ENCODE measurements around the gene PHKG1.
"Not testable (repeated sequence)": the region's sequence is repeated elsewhere in the genome, so short reads cannot be mapped to it uniquely, and the experiment has no call there.

The PHKG1 gene

DNA sequence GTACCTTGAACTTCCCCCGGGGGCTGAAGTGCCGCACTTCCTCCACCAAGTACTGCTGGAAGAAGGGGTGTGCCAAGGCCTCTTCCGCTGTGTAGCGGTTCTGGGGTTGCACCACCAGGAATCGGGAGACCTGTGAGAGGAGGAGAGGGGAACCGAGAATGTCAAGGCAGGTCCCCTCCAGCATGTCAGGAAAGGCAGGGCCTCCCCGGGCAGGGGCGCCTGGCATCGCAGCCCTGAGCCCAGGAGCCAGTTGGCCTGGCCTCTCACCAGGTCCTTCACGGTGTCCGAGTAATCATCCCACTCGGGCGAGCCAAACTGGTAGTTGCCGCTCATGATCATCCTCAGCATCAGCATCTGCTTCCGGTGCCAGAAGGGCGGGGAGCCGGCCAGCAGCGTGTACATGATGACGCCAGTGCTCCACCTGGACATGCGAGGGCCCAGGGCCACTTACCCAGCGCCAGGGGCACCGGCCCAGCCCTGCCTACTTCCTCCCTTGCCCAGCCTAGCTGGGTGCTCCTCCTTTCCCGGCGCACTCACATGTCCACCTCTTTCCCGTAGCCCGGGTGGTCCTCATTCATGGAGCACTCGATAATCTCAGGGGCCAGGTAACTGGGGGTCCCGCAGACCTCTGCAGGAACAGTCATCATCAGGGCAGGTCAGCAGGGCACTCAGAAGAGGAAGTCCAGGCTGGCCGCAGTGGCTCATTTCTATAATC is 11.0 kb downstream of the PHKG1 start:
- no peak for DNase-seq

DNA sequence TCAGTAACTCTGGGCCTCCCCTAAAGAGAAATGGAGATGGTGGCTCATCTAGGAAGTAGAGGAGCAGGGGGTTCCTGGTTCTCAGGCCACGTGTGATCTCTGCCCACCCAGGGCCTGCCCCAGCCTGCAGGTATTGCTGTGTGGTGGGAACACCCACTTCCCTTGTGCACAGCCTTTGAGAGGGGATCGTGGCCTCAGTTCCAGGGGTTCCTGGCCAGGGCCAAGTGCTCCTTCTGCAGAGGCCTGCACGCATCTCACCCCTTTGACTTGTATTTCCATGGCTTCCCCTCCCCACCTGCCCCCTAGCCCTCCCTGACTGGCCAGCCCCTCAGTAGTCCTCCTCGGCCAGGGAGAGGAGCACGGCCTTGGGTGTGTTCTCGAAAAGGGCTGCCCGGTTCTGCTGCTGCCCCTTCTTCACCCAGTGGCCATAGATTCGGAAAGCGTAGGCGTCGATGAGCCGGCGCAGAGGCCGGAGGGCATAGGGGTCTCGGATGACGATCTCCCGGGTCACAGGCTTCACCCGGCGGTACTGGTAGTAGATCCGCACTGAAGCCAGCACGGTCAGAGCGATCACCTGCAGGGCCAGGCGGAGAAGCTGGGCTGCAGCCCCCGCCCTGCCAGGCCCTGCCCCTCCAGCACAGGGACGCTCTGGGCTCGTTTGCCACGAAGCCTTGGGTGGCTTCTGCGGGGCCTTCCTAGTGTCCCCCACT is 11.9 kb downstream of the PHKG1 start:
- not testable (repeated sequence) for DNase-seq

DNA sequence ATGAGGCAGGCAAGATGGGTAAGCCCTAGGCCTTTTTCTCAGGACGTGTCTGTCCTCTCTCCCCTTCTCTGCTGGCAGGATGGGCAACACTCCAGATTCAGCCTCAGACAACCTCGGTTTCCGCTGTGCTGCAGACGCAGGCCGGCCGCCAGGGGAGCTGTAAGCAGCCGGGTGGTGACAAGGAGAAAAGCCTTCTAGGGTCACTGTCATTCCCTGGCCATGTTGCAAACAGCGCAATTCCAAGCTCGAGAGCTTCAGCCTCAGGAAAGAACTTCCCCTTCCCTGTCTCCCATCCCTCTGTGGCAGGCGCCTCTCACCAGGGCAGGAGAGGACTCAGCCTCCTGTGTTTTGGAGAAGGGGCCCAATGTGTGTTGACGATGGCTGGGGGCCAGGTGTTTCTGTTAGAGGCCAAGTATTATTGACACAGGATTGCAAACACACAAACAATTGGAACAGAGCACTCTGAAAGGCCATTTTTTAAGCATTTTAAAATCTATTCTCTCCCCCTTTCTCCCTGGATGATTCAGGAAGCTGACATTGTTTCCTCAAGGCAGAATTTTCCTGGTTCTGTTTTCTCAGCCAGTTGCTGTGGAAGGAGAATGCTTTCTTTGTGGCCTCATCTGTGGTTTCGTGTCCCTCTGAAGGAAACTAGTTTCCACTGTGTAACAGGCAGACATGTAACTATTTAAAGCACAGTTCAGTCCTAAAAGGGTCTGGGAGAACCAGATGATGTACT is 13.1 kb downstream of the PHKG1 start:
- no peak for DNase-seq

DNA sequence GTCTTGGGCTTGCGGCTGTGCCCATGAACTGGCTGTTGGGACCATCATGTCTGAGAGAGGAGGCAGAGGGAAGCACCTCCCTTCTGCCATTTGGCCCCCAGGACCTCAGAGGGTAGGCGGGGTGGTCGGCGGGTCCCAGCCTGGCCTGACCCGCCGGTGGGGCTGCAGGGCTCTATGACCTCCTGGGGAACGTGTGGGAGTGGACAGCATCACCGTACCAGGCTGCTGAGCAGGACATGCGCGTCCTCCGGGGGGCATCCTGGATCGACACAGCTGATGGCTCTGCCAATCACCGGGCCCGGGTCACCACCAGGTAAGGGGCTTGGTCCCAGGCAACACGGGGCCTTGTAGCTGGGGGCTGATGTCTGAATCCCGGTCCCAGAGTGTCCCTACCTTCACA is 14.6 kb downstream of the PHKG1 start:
- DNase-seq = no peak

DNA sequence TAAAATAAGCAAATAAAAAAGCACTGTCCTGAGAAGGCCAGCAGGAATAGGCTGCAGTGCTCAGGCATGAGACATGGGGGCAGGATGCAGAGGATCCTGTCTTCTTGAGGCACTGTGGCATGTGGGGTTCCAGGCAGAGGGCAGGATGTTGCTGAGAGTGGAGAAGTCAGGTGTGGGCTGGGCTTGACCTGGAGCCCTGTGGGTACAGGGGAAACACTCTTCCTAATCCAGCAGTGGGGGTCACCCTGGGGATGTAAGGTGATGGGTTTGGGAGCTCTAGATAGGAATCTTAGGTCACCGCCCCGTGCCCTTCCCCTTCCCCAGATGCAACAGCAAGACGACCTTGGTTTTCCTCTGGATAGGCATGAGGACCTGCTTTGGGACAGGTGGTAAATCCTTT is 15.1 kb downstream of the PHKG1 start:
- DNase-seq = no peak

DNA sequence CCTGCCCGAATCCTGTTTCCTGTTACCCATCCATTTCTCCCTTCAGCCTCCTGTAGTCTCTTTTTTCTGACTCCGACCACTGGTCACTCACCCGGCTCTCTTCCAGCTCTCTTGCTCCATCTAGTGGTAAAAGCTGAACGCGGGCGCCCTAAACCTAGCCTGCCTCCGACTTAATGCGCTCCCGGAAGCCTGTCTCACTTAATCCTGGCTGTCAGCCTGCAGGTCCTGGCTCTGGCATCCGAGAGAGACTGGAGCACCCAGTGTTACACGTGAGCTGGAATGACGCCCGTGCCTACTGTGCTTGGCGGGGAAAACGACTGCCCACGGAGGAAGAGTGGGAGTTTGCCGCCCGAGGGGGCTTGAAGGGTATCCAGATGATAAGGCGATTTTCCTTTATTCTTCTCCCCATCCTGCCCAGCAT is 18.4 kb downstream of the PHKG1 start:
- DNase-seq = peak; percentile 74 to 80

DNA sequence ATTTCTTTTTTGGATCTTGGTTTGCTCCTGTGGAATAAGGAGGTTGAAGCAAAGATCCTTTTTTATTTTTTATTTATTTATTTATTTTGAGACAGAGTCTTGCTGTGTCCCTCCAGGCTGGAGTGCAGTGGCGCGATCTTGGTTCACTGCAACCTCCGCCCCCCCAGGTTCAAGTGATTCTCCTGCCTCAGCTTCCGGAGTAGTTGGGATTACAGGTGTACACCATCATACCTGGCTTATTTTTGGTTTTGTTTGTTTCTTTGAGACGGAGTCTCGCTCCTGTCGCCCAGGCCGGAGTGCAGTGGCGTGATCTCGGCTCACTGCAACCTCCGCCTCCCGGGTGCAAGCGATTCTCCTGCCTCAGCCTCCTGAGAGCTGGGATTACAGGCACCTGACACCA is 26.4 kb downstream of the PHKG1 start:
- DNase-seq = not testable (repeated sequence)

DNA sequence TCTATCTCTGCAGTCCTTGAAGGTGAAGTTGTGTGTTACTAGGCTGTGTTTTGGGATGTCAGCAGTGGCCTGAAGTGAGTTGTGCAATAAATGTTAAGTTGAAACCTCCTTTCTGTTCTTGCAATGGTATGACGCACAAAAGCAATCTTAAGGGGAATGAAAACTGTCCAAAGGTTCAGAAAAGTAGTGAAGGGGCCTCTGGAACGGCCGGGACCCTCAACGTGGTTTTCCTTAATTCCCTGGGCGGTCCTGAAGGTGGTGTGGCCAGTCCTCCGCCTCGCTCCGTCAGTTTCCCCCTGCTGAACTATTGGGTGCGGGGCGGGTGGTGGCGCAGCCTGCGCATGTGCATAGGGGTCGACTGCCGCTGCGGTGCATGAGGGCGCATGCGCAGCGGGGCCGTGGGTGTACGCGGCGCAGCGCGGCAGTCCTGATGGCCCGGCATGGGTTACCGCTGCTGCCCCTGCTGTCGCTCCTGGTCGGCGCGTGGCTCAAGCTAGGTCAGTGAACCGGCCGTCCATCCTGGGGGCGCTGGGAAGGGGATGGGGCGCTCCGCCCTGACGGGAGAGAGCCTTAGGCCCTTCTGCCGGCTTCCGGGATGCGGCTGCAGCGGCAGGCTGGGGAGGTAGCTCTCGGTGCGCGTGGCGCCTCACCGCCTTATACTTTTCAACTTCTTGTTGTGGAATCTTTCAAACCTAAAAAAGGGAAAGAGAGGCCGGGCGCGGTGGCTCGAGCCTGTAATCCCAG is 28.7 kb downstream of the PHKG1 start, which contains the start of gene SUMF2:
Gene SUMF2, plus strand, starts transcription at position 405 of the 744 bp plus-strand sequence. Its CDS starts 26 bp downstream, at position 431.
- DNase-seq = peak; percentile 89 to 91

DNA sequence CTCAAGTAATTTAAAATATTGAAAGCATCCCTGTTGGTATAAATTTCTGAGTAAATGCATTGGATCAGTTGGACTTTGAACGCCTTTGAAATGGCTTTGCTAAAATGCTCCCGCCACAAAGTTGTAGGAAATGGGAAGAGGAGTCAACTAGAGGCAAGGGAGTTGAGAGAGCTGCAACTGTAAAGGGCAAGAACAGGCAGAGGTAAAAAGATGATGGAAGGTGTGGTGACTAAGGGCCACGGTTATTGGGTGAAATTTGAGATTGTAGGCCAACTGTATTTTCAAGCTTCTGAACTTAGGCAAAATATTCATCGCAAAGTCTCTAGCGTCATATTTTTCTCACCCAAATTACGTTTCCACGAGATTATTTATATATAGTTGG is 29.3 kb downstream of the PHKG1 start:
- DNase-seq = no peak

DNA sequence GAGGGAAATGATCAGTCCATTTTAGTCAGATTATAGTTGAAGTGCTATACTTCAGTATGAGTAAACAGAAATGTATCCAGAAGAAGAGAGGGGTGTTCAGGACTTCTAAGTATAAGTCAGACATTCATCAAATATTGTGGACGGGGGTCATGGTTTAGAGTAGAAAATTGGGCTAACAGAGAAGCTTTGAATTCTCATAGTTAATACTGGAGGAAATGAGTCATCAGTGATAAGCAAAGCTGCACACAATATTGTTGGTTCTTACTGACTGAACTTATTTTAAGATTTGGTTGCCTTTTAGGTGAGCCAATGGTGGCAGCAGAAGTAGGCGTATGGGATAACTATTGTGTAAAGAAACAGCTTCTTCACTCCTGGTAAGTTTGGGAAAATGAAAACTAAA is 30.4 kb downstream of the PHKG1 start:
- no peak for DNase-seq

DNA sequence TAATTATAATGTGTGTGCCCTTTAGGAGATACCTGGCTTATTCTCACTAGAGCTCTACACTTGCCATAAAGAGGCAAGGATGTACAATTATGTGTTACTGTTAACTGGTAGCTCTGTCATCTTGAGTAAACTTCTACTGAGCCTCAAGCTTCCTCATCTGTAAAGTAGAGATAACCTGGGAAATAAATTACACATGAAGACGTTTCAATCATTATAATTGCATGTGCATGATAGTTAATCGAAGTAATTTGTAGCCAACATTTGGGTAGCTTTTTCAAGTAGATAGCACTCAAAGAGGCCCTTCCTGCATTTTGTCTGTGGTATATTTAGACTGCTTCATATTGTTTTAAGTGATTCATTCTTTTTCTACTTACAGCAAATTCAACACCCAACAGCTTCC is 38.8 kb downstream of the PHKG1 start:
- no peak for DNase-seq

DNA sequence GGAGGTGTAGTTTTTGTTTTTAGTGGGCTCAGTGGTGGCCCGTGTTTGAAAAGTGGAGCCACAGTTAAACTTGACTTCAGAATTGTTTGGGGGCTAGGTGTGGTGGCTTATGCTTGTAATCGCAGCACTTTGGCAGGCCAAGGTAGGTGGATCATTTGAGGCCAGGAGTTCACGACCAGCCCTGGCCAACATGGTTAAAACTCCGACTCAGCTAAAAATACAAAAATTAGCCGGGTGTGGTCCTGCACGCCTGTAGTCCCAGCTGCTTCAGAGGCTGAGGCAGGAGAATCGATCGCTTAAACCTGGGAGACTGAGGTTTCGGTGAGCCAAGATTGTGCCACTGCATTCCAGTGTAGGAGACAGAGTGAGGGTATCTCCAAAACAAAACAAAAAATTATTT is 39.4 kb downstream of the PHKG1 start:
- no peak for DNase-seq

DNA sequence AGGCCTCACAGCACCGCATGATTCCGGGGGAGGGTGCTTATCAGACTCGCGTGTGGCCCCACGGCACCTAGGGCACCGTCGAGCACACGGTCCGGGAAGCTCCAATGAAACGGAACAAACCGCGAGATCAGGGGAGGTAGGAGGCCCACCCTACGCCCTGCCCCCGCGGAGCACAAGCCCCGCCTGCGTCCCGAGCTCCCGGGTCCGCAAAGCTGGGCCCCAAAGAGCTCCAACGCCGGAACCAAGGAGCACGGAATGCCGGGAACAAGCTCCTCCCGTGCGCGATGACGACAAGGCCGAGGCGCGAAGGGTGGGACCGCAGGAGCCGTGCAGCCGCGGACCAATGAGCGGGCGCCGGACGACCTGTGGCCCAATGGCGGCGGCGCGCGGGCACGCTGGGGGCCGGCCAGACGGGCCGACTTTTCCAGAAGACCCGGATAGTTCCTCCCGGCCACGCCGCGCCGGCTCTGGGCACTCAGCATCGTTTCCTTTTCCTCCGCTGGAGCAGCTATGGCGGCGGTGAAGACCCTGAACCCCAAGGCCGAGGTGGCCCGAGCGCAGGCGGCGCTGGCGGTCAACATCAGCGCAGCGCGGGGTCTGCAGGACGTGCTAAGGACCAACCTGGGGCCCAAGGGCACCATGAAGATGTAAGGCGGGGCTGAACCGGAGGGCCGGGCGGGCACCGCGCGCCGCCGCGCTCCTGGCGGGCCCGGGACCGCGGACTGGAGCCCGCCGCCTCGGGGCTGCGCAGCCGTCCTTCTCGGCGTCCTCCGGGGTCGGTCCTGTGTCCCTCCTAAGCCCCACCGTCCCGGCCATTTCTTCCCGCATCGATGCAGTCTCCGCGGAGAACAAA is 41.2 kb downstream of the PHKG1 start, which contains the start of the genes CCT6A and PSPH:
Gene CCT6A, plus strand, starts transcription at position 427 of the 853 bp plus-strand sequence. Its CDS starts 84 bp downstream, at position 511.
Gene PSPH, minus strand, starts transcription at position 106 of the 853 bp plus-strand sequence. CDS start 30,232 bp downstream, outside the sequence.
- DNase-seq = peak; percentile 93 to 95

DNA sequence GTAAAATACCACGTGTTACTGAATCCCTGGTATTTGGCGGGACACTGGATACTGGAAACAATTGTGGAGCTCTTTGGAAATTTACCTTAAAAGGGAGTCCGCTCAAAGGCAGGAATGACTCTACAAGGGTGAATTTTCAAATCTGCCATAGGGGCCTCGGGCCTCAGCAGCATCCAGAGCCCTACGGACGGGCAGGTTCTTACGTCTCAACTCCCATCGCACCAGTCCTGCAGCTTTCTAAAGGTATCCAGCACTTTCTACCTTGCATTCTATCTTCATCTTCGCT is 41.8 kb downstream of the PHKG1 start:
- no peak for DNase-seq

DNA sequence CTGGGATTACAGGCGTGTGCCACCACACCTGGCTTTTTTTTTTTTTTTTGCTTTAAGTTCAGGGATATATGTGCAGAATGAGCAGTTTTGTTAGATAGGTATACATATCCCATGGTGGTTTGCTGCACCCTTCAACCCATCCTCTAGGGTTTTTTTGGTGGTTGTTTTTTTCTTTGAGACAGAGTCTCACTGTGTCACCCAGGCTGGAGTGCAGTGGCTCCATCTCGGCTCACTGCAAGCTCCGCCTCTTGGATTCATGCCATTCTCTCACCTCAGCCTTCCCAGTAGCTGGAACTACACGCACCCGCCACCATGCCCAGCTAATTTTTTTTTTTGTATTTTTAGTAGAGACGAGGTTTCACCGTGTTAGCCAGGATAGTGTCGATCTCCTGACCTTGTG is 44.0 kb downstream of the PHKG1 start:
- DNase-seq = not testable (repeated sequence)

DNA sequence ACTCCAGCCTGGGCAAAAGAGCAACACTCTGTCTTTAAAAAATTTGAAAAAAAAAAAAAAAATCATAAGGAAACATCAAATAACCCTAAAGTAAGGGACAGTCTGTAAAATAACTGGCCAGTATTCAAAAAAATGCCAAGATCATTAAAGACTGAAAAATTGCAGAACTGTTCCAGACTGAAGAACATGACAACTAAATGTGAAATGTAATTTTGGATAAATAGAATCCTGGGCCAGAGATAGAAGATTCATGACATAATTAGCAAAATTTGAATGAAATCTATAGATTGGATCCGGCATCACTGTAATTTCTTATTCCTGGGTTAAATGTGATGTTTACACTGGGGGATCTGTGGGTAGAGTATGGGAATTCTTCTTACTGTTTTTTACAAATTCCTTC is 44.5 kb downstream of the PHKG1 start:
- no peak for DNase-seq

DNA sequence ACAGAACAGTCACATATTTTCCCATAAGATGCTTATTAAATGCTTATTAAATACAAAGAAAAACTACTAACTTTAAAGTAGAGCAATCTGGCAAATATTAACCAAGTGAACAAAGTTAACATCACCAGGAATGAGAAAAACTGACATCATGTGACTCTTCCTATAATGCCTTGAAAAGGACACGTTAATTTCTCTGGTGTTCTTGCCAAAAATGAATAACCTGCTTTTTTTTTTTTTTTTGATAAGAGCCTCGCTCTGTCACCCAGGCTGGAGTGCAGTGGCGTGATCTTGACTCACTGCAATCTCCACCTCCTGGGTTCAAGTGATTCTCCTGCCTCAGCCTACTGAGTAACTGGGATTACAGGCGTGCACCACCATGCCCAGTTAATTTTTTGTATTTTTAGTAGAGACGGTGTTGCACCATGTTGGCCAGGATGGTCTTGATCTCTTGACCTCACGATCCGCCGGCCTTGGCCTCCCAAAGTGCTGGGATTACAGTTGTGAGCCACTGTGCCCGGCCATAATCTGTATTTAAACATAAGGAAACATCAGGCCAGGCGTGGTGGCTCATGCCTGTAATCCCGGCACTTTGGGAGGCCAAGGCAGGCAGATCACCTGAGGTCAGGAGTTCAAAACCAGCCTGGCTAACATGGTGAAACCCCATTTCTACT is 45.2 kb downstream of the PHKG1 start:
- not testable (repeated sequence) for DNase-seq

DNA sequence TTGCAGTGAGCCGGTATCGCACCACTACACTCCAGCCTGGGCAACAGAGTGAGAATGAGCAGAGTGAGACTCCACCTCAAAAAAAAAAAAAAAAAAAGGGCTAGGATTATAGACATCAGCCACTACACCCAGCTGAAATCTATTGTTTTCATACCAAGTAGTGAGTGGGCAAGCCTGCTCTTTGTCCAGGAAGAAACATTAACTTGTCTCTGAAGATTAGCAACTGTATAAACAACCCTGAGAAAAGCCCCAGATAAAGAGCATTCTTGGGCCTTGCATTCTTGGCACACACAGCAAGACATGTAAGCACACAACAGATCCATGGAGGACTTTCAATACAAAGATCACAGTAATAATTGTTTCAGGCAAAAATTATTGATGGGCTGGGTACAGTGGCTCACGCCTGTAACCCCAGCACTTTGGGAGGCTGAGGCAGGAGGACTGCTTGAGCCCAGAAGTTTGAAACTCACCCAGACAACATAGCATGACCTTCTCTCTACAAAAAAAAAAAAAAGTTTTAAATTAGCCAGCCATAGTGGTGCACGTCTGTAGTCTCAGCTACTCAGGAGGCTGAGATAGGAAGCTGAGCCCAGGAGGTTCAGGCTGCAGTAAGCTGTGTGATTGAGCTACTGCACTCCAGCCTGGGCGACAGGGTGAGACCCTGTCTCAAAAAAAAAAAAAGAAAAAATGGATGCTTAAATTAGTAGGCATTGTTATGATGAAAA is 45.9 kb downstream of the PHKG1 start:
- DNase-seq = no peak

DNA sequence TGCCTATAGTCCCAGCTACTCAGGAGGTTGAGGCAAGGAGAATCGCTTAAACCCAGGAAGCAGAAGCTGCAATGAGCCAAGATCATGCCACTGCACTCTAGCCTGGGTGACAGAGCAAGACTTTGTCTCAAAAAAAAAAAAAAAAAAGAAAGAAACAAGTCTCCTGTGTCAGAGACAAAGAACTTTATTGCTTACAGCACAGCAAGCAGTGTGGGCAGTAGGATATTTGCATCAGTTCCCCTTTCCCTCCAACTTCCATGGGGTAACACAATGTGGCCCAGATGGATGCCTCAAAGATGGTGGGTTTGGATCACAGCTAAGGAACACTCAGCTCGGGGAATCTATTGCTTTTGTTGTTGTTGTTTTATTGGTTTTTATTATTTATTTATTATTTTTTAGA is 47.0 kb downstream of the PHKG1 start:
- not testable (repeated sequence) for DNase-seq

DNA sequence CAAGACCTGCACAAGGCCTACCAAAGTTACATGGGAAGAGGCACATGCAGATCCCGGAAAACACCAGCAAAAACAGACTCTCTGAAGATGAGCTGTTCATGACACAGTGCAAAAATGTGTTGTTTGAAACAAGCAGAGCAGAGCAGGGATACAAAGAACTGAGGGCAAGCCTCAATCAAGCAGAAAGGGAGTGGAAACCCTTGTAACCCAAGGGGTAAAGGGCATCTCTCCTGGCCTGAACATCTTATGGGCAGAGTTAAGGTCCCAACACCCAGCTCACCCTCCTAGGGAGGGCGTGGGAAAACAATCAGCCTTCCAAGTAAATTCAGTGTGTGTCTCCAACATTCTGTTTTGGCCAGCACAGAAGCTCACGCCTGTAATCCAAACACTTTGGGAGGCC is 52.0 kb downstream of the PHKG1 start:
- no peak for DNase-seq

All from activated CD4-positive, alpha-beta T cell treated with anti-CD3 and anti-CD28 coated beads, Interleukin-2, amount 50 U/mL, for 48 hours (primary cell).